GM18868 (cell line): Measurements from ENCODE around the gene KIF6.
"Not testable (repeated sequence)": the region's sequence is repeated elsewhere in the genome, so short reads cannot be mapped to it uniquely, and the experiment has no call there.

ENCODE experiments used
- ATAC-seq: cut with Tn5 transposase; IDR thresholded peaks from one replicate; pipeline ENCODE4 v1.9.1; 2021; ENCODE audit warnings: mild to moderate bottlenecking, moderate library complexity; ENCODE audit not compliant: unreplicated experiment

Gene KIF6

DNA sequence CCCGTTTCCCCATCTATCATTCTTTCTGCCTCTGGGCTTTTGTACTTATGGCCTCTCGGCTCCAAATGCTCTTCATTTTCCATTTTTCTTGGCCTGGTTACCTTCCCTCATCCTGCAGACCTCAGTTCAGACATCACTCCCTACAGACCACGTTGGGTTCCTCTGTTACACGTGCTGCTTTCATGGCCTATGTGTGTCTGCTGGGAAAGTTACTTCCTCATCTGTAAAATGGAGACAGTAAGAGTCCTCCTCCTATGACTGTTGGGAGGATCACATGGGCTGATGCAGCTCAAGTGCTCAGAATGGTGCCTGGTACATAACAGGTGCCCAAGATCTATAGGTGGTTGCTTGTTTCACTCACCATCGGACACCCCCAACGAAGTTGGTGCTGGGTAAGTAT, 424.5 kb downstream of the KIF6 start:
- no peak for ATAC-seq

GRCh38 chr6:39298061-39298460, 427.1 kb downstream of the KIF6 start:
- ATAC-seq = no peak

GRCh38 chr6:39296745-39297640, 428.2 kb downstream of the KIF6 start:
- ATAC-seq = no peak

- no peak for ATAC-seq
These were observed 429.6 kb downstream of the KIF6 start for GRCh38 chr6:39295611-39296011.

DNA sequence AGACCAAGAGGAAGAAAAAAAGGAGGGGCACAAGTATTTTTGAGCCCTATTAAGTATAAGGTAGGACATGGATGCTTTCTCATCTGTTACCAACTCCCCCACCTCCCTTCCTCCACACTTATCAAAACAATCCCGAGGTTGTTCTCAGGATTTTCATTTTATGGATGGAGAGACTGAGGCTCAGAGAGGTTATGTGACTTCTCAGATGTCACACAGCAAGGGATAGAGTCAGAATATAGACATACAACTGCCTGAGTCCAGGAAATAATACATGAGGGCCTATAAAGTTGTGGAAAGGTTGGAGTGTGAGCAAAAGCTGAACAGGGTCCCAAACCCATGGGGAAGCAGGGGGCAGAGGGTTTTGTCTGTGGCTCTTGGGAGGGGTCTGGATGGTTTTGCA, 430.3 kb downstream of the KIF6 start:
- ATAC-seq = no peak

GRCh38 chr6:39294133-39294532, 431.1 kb downstream of the KIF6 start:
- ATAC-seq = no peak

GRCh38 chr6:39292637-39293036, 432.6 kb downstream of the KIF6 start:
- no peak for ATAC-seq

- no peak for ATAC-seq
These were observed 435.7 kb downstream of the KIF6 start for GRCh38 chr6:39289490-39289889.

DNA sequence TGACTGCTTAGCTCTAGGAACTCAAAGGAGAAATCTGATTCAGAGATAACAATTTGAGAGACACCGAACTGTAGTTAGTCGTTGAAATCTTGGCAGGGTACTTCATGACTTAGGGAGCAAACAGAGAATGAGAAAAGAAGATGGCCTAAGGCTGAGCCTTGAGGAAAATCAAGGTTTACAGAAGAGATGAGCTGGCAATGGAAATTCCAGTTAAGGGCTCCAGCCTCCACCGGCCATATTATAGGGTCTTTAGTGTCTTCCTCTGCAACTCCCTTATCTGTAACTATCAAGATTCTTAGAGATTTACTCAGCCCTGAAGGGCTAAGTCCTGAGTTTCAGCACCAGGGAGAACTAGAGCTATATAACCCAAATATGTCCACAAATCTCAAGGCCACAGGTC, 437.6 kb downstream of the KIF6 start:
- no peak for ATAC-seq

DNA sequence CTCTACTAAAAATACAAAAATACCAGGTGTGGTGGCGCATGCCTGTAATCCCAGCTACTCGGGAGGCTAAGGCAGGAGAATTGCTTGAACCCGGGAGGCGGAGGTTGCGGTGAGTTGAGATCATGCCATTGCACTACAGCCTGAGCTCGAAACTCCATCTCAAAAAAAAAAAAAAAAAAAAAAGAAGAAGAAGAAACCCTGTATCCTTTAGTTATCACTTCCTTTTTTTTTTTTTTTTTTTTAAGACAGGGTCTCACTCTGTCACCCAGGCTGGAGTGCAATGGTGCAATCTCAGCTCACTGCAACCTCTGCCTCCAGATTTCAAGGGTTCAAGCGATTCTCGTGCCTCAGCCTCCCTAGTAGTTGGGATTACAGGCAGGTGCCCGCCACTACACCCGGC, 438.6 kb downstream of the KIF6 start:
- ATAC-seq = not testable (repeated sequence)

DNA sequence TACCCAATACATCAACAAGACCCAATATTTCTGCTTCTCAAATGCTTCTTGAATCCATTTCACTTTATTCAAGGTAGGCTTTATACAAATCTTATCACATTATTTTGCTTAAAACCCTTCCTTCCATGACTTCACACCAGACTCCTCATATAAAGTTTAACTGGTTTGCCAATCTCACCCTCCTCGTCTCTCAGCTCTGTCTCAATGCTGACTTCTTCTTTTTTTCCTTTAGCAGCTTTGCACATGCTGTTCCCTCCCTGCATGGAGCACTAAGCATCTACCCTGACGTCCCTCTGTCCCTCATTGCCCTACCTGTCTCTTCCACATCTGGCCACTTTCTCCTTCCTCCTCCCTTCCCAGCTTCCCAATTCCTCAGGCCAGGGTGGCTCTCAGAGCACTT, 442.4 kb downstream of the KIF6 start:
- ATAC-seq = no peak

- ATAC-seq = no peak
These were observed 443.8 kb downstream of the KIF6 start for GRCh38 chr6:39281312-39281980.

DNA sequence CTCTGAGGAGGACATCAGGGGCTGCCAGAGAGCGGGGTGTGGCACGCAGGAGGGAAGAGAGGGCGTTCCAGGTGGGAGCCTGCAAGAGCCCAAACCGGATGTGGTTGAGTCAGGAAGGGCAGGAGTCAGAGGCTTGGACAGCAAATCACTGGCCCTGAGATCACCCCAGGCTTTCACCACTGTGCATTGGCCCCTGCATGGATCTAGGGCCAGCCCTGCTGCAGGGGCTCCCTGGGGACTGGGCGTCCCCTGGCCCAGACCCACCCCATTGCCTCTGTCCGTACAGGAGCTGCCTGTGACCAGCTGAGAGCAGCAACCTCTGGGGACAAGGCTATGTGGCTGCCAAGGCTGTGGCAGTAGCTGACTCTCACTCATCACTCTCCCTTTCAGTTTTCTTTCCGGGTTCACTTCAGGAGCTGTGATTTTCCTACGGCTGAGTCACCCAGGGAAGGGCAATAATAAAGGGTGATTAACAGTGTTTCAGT, 444.9 kb downstream of the KIF6 start:
- ATAC-seq = no peak
